ENCODE results near the gene ARMS2. TPM values are rescaled to one million over a fixed set of nuclear protein-coding genes. Genes with fewer than 3 reads are reported as not detected.
A peak's percentile ranks its signal among the peaks of the same experiment; 100 is the strongest.

The ARMS2 gene
- polyA plus RNA-seq, 1 of the 3 experiments (the other 2 are of a cell fraction), result not detected

DNA sequence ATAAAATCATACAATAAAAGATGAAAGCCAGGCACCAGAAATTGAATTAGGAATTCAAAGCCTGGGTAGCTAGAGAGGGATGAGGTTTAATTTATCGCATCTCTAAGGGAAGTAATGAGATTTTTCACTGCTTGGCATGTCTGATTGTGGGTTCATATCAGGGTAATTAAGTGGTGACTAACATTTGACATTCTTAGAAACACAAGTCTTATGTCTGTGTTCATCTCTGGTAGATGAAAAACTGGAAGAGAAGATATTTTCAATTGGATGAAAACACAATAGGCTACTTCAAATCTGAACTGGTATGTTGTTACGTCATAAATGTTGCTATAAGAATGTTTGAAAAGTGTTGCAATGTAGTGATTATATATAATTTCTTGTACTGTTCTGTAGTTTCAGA, 36.8 kb upstream of the ARMS2 start:
- peaks cover 11 to 17% of the 10 kb centered on the region in 2 experiments; a peak in 3 of 4 replicates for H3K4me1 ChIP-seq (ENCODE audit: control insufficient read depth in 1 of 2, insufficient read depth in 2 of 2, low read depth in 1 of 2, low read length in 1 of 2)
- ChIA-PET POLR2A (no interaction called here), CTCF (no interaction called here)
- H3K9ac ChIP-seq, result no peak overlapping the region
- H3K79me2 ChIP-seq (ENCODE audit: insufficient read depth), result no peaks in the 10 kb centered on the region
- peak overlapping the region; percentile 56 to 62; a peak in 3 of 4 replicates for H3K27ac ChIP-seq (ENCODE audit: low read depth in 2 of 2, low read length in 1 of 2)
- no peak overlapping the region for H3K4me2 ChIP-seq
- TF ChIP-seq RAD21 (IDR thresholded peaks at IDR 0.05; ENCODE audit: low read length) (no peak), FOXJ3 (CRISPR knock-in tag; IDR thresholded peaks at IDR 0.05) (peak; percentile 73), PBX3 (IDR thresholded peaks at IDR 0.05) (0 out of 2 replicates have a peak, but pooled peaks have one; percentile 2), MEF2A (IDR thresholded peaks at IDR 0.05; ENCODE audit: borderline replicate concordance, low read depth) (no peak), EP300 (IDR thresholded peaks at IDR 0.05; ENCODE audit: borderline replicate concordance in 1 of 2, low read depth in 1 of 2, low read length in 1 of 2) (peak in 1 of 2 experiments; percentile 65; a peak in 2 of 4 replicates), GATA2 (CRISPR knock-in tag; IDR thresholded peaks at IDR 0.05) (peak; percentile 87), RCOR1 (IDR thresholded peaks at IDR 0.05; ENCODE audit: low read length) (peak; percentile 84), CHD2 (IDR thresholded peaks at IDR 0.05; ENCODE audit: low read length, partially characterized antibody) (peak; percentile 31)
- no peak overlapping the region for H2AFZ ChIP-seq (ENCODE audit: low read depth)
- H3K9me2 ChIP-seq, result no peaks in the 10 kb centered on the region
- H3K36me3 ChIP-seq (replicated peaks in 1 of 2; ENCODE audit: control insufficient read depth in 1 of 2, insufficient read depth in 2 of 2, low read length in 1 of 2), result peaks cover 36% of the 10 kb centered on the region in 2 experiments
- peaks cover 34% of the 10 kb centered on the region for H3F3A ChIP-seq (replicated peaks; ENCODE audit: insufficient read depth)
- no peaks in the 10 kb centered on the region for H4K20me1 ChIP-seq (ENCODE audit: insufficient read depth)
- no peaks in the 10 kb centered on the region for H3K9me3 ChIP-seq
- DNase-seq, result peak; percentile 39
- WGBS (ENCODE audit: low lambda C conversion rate), result 62% methylated on average over 2 of the region's 2 CpGs
- no peak overlapping the region for H3K4me3 ChIP-seq (ENCODE audit: low read depth in 2 of 2, low read length in 1 of 2)
- H3K27me3 ChIP-seq (ENCODE audit: insufficient read depth), result no peaks in the 10 kb centered on the region

- CTCF ChIA-PET, result interaction anchor here (0.6 to 2.7 kb wide), 12 partner anchors 11 to 147 kb away, joined by 3 to 20 read pairs (median 4); no protein-coding TSS in a partner anchor
- peaks cover 31 to 38% of the 10 kb centered on the region in 2 experiments for H3K36me3 ChIP-seq (replicated peaks in 1 of 2; ENCODE audit: control insufficient read depth in 1 of 2, insufficient read depth in 2 of 2, low read length in 1 of 2)
- H3K9me2 ChIP-seq, result no peaks in the 10 kb centered on the region
- TF ChIP-seq NRF1 (IDR thresholded peaks at IDR 0.05; ENCODE audit: low read depth, low read length), result no peak
- DNase-seq, result no peak
- POLR2A ChIA-PET, result no interaction called here
- no peak overlapping the region for H3K4me3 ChIP-seq (ENCODE audit: low read depth in 2 of 2, low read length in 1 of 2)
- peak overlapping the region in 1 of 2 experiments; percentile 83; a peak in 1 of 4 replicates for H3K27ac ChIP-seq (ENCODE audit: low read depth in 2 of 2, low read length in 1 of 2)
- H3F3A ChIP-seq (replicated peaks; ENCODE audit: insufficient read depth), result peaks cover 34% of the 10 kb centered on the region
- H2AFZ ChIP-seq (ENCODE audit: low read depth), result no peak overlapping the region
- H3K4me1 ChIP-seq (ENCODE audit: control insufficient read depth in 1 of 2, insufficient read depth in 2 of 2, low read depth in 1 of 2, low read length in 1 of 2), result peaks cover 11 to 17% of the 10 kb centered on the region in 2 experiments; a peak in 3 of 4 replicates
- no peak overlapping the region for H3K9ac ChIP-seq
- no peaks in the 10 kb centered on the region for H3K79me2 ChIP-seq (ENCODE audit: insufficient read depth)
- WGBS (ENCODE audit: low lambda C conversion rate), result 100% methylated on average over 1 of the region's 1 CpG
- H3K4me2 ChIP-seq, result peak overlapping the region; percentile 49; the same call in 1 of the 2 replicates
- H4K20me1 ChIP-seq (ENCODE audit: insufficient read depth), result no peaks in the 10 kb centered on the region
- no peaks in the 10 kb centered on the region for H3K27me3 ChIP-seq (ENCODE audit: insufficient read depth)
- H3K9me3 ChIP-seq, result no peaks in the 10 kb centered on the region
Observed at GRCh38 chr10:122419016-122419415, 35.4 kb upstream of the ARMS2 start.
